GM12892 (cell line): ENCODE measurements around the gene DNAH2.

Source experiments
- POLR2A ChIP-seq: IDR thresholded peaks from 2 replicates; pipeline ENCODE4 v1.6.1; 2011; ENCODE audit warnings: low read depth, low read length, control low read depth
- POLR2AphosphoS5 ChIP-seq: IDR thresholded peaks from 2 replicates; pipeline ENCODE4 v1.6.1; 2011; ENCODE audit warnings: low read depth, low read length, control low read depth
- TAF1 ChIP-seq: IDR thresholded peaks from 2 replicates; pipeline ENCODE4 v1.6.1; 2011; ENCODE audit warnings: low read depth, mild to moderate bottlenecking, control low read depth, low read length, borderline replicate concordance

- TF ChIP-seq TAF1, result no peak
- no peak for TF ChIP-seq POLR2A
- no peak for TF ChIP-seq POLR2AphosphoS5
Measured at GRCh38 chr17:7823581-7824001, 106.0 kb downstream of the DNAH2 start.
